HL-60 (cell line): Measurements from ENCODE around the gene FAM234B.

Experiments used
- DNase-seq, 2 experiments: peaks; one replicate each; pipeline ENCODE4 v3.0.0-alpha.2; 2010 to 2020; ENCODE audit warnings: low read depth in 1 of 2, low spot score in 1 of 2
- H3K27ac ChIP-seq: fragments of 250-450 bp; sonication (Bioruptor Pico); replicated peaks from 2 replicates; pipeline ENCODE4 v1.5.1; 2020; ENCODE audit warnings: mild to moderate bottlenecking, moderate library complexity
- H3K27me3 ChIP-seq: fragments of 250-450 bp; sonication (Bioruptor Pico); 2 replicates; pipeline ENCODE4 v1.5.1; 2021; ENCODE audit warnings: mild to moderate bottlenecking, moderate library complexity; ENCODE audit not compliant: insufficient read depth, poor library complexity, severe bottlenecking
- H3K4me3 ChIP-seq: replicated peaks from 2 replicates; pipeline ENCODE4 v1.5.1; 2011; ENCODE audit warnings: mild to moderate bottlenecking, control low read depth, low read length; ENCODE audit not compliant: insufficient read depth
- CTCF ChIP-seq: IDR thresholded peaks from one replicate; pipeline ENCODE4 v1.5.1; 2011; ENCODE audit warnings: low read length, control low read depth, inconsistent platforms; ENCODE audit not compliant: insufficient read depth
- GABPA ChIP-seq: IDR thresholded peaks from 2 replicates; pipeline ENCODE4 v1.6.1; 2012; ENCODE audit warnings: low read depth
- POLR2AphosphoS5 ChIP-seq: IDR thresholded peaks from 2 replicates; pipeline ENCODE4 v1.6.1; 2012; ENCODE audit warnings: low read depth
- REST ChIP-seq: IDR thresholded peaks from 2 replicates; pipeline ENCODE4 v1.6.1; 2012; ENCODE audit warnings: low read depth; ENCODE audit not compliant: insufficient replicate concordance
- SPI1 ChIP-seq: IDR thresholded peaks from 2 replicates; pipeline ENCODE4 v1.6.1; 2012; ENCODE audit warnings: low read depth, mild to moderate bottlenecking, borderline replicate concordance

The FAM234B gene

GRCh38 chr12:13045816-13046215 is 1.6 kb downstream of the FAM234B start:
- TF ChIP-seq SPI1 (no peak), POLR2AphosphoS5 (no peak), REST (no peak), CTCF (no peak)
- DNase-seq = no peak
- H3K27ac ChIP-seq = no peak overlapping the region
- H3K4me3 ChIP-seq = no peak overlapping the region
- H3K27me3 ChIP-seq = no peaks in the 10 kb centered on the region

GRCh38 chr12:13046964-13047363 is 2.8 kb downstream of the FAM234B start:
- no peak for DNase-seq
- H3K27ac ChIP-seq = no peak overlapping the region
- H3K4me3 ChIP-seq = no peak overlapping the region
- TF ChIP-seq CTCF (no peak), SPI1 (no peak), REST (no peak), POLR2AphosphoS5 (no peak), GABPA (no peak)
- H3K27me3 ChIP-seq = no peaks in the 10 kb centered on the region

GRCh38 chr12:13049816-13050215 is 5.6 kb downstream of the FAM234B start:
- no peak for DNase-seq
- no peaks in the 10 kb centered on the region for H3K27me3 ChIP-seq
- no peak overlapping the region for H3K4me3 ChIP-seq
- H3K27ac ChIP-seq = no peak overlapping the region
- TF ChIP-seq CTCF (no peak), GABPA (no peak), REST (no peak), SPI1 (no peak), POLR2AphosphoS5 (no peak)
